Measurements from ENCODE around the gene MEIS3.
"Not testable (repeated sequence)": the region's sequence is repeated elsewhere in the genome, so short reads cannot be mapped to it uniquely, and the experiment has no call there.

The MEIS3 gene

DNA sequence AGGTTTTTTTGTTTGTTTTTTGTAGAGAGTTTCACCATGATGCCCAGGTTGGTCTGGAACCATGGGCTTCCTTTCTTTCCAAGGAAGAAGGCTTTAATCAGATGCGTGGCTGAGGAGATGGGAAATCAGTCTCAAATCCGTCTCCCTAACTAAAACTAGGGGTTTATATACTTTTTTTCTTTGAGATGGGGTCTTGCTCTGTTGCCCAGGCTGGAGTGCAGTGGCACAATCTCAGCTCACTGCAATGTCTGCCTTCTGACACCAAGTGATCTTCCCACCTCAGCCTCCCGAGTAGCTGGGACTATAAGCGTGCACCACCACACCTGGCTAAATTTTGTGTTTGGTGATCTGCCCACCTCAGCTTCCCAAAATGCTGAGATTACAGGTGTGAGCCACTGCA, 34.8 kb downstream of the MEIS3 start:
- DNase-seq (ENCODE audit: low spot score): not testable (repeated sequence)

DNA sequence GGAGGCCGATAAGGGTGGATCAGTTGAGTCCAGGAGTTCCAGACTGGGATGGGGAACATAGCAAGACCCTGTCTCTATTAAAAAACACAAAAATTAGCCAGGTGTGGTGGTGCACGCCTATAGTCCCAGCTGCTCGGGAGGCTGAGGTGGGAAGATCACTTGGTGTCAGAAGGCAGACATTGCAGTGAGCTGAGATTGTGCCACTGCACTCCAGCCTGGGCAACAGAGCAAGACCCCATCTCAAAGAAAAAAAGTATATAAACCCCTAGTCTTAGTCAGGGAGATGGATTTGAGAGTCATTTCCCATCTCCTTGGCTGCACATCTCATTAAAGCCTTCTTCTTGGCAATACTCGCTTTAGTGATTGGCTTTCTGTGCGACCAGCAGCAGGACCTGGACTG, 35.4 kb downstream of the MEIS3 start:
- not testable (repeated sequence) for DNase-seq (ENCODE audit: low spot score)

DNA sequence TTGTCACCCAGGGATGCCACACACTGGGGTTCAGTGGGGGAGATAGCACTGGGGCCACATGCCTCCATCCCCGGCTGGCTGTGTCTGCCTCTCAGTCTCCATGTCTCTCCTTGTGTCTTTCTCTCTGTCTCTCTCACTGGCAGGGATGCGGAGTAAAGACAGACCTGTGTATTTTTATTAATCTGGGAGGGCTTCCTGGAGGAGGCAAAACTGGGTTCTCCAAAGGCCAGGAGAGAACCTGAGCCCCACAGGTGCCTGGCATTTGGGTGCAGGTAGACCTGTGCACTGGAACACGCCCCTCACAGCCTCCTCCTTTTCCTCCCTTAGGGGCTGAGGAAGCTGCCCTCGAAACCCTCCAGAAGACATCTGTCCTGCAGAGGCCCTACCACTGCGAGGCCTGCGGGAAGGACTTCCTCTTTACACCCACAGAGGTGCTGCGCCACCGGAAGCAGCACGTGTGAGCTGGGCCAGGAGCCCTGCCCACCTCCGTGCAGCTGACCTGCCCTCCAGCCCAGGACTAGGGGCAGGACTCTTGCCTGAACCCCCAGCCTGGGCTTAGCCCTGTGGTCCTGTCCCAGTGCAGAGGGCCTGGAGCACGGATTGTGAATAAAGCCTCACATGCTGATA, 37.6 kb downstream of the MEIS3 start:
- DNase-seq (ENCODE audit: low spot score): peak; percentile 10

DNA sequence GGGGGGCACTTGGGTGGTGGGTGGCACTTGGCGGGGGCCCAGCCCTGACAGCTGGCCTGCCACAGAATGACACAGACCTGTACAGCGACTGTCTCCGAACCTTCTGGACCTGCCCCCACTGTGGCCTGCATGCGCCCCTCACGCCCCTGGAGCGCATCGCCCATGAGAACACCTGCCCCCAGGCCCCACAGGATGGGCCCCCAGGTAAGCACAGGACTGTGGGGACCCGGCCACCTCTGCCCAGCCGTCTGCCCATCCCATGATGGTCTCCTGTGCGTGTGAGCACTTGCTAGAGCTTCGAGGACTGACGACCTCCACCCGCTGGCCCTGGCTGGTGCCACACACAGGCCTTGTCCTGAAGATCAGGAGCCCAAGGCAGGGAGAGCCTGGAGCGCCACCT, 38.2 kb downstream of the MEIS3 start:
- DNase-seq (ENCODE audit: low spot score): no peak

DNA sequence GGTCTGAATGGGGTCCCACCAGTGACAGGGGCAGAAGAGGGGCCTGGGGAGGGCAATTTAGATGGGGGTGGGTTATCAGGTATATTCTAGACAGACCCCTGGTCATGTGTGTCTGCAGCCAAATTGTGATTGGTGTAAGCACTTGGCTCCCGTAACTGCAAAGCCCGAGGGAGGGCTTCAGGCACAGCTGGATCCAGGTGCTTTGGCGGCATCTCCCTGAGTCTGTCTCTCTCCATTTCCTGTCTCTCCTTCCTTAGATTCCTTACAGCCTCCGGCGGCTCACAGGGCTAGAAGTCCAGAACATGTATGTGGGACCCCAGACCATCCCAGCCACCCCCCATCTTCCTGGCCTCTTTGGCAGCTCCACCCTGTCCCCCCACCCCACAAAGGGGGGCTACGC, 38.8 kb downstream of the MEIS3 start:
- no peak for DNase-seq (ENCODE audit: low spot score)

DNA sequence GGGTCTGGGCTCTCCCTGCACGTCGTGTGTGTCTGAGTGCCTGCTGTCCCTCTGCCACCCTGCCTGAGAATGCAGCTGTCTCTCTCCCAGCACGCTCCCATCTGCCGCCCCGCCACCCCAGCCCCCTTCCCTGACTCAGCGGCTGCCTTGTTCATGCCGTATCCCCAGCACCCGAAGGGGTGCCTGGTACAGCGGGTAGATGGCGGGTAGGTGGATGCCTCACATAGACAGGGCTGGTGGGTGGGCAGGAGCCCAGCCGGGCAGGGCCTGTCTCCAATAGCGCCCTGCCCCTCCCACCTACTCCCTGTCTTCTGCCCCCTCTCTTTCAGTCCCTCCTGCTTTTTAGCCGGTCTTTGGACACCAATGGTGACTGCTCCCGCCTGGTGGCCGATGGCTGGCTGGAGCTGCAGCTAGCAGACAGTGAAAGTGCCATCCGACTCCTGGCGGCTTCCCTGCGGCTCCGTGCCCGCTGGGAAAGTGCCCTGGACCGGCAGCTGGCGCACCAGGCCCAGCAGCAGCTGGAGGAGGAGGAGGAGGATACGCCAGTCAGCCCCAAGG, 39.9 kb downstream of the MEIS3 start:
- no peak for DNase-seq (ENCODE audit: low spot score)

DNA sequence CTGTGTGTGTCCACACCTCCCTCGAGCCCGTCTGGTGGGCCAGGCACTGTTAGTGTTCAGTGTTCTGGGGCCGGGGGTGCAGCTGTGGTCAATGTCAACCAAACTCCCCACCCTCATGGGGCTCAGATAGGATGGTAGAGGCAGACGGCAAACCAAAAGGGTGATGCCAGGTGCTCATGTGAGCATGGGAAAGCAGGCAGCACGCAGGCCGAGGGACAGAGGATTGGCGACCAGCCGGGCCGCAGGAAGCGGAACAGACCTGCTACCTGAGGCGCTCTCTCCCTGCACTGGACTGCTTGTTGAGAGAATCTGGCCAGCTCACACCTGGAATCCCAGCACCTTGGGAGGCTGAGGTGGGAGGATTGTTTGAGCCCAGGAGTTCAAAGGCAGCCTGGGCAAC, 41.1 kb downstream of the MEIS3 start:
- no peak for DNase-seq (ENCODE audit: low spot score)

DNA sequence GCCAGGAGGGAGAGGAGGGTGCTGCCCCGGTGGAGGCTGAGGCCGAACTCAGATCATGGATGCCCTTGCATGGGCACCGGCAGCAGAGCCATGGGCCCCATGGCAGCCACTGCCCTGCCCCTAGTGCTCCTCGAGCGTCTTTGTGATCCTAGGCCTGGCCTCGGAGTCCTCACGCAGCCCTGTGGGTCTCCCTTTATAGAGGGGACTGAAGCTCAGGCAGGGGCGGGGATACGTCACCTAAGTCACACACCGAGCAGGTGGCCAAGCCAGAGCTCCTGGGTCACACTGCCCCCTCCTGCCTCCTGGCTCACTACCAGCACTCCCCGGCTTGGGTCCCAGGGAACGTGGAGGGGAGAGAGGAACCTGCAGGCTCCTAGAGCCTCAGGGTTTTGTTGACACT, 41.5 kb downstream of the MEIS3 start:
- no peak for DNase-seq (ENCODE audit: low spot score)

DNA sequence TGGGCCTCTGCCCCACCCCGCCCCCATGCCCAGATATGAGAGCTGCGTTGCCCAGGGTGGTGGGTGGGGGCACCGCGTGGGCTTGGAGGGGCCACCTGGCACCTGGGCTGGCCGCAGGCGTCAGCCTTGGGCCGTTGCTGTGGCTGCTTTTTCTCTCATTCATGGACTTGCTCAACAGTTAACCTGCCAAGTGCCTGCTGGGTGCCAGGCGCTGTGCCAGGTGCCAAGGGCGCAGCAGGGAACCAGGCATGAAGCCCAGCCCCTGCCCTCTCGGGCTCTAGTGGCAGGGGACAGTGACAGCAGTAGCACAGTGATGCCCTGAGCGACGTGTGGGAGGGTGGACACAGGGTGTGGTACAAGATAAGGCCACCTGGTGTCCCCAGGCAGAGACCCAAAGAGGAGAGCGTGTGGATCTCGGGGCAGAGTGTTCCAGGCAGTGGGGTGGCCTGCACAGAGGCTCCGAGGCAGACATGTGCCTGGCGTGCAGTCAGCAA, 42.1 kb downstream of the MEIS3 start:
- no peak for DNase-seq (ENCODE audit: low spot score)

DNA sequence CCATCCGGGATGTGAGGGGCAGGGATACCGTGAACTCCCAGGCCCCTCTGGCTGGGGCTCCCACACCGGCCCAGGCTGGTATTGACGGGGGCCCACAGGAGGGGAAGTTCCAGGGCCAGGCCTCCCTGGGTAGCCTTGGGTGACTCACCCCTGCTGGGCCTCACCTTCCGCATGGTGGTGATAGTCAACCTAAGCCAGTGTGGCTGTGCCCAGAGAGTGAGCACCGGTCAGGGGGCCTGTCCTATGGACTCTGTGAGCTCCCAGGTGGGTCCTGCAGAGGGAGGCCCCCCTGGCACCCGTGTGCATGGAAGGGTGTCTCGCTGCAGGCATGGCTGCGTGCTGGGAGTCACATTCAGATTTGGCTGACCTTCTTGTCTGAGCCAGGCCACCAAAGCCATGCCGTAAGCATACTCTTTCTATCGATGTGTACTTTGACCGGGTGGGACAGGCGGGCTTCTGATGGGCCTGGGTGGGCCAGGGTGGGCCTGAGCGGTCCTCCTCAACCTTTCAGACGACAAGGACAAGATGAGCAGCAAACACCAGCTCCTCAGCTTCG, 42.7 kb downstream of the MEIS3 start:
- no peak for DNase-seq (ENCODE audit: low spot score)

DNA sequence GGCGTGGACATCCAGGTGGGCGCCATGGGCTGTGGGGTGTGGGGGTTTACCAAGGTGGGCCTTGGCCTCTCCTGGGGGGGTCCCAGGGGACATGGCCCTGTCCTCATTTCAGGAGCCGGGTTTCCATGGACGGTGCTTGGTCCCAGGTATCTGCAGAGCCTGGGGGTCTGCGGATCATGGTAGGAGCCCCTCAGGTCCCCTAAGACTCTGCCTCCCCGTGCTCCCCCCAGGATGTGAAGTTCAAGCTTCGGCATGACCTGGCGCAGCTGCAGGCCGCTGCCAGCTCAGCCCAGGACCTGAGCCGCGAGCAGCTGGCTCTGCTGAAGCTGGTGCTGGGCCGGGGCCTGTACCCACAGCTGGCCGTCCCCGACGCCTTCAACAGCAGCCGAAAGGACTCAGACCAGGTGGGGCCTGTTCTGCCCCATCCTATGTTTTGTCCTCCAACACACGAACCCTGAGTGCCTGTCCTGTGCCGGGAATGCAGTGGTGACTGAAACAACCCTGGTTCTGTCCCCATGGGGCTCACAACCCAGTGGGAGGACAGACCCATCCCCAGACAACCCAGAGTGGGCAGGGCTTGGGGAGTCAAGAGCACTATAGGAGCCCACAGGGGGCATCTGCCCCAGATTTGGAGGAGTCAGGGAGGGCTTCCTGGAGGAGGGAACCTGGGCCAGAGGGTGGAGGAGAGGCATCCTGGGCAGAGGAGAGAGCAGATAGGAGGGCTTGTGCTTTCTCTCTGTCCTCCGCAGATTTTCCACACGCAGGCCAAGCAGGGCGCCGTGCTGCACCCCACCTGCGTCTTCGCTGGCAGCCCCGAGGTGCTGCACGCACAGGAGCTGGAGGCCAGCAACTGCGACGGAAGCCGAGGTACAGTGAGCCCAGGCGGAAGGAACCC, 43.4 kb downstream of the MEIS3 start:
- DNase-seq (ENCODE audit: low spot score): no peak

DNA sequence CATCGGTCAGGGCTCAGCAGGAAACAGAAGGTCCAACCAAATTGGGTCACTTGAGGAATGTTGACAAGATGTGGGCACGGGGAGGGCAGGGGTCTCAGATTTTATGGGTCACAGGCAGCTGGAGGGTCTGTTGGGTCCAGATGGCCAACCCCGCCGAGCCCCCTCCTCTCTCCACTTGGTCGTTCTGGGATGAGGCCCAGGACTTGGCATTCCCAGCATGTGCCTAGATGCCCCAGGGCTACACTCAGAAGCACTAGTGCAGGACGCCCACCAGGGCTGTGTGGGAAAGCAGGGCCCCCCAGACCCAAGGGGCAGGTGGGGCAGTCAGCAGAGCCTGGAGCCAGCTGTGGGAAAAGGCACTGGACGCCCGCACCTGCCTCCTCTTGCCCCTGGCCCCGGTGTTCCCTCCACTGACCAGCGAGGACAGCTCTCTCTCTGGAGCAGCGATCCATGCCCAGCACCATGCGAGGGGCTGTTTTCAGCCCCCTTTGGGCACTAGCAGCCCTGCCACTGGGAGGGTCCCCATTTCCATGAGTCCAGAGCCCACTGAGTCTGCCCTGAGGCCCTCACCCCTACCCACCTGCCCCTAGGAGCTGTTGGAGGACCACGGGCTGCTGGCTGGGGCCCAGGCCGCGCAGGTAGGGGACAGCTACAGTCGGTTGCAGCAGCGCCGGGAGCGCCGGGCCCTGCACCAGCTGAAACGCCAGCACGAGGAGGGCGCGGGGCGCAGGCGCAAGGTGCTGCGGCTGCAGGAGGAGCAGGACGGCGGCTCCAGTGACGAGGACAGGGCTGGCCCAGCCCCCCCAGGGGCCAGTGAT, 44.2 kb downstream of the MEIS3 start:
- no peak for DNase-seq (ENCODE audit: low spot score)

DNA sequence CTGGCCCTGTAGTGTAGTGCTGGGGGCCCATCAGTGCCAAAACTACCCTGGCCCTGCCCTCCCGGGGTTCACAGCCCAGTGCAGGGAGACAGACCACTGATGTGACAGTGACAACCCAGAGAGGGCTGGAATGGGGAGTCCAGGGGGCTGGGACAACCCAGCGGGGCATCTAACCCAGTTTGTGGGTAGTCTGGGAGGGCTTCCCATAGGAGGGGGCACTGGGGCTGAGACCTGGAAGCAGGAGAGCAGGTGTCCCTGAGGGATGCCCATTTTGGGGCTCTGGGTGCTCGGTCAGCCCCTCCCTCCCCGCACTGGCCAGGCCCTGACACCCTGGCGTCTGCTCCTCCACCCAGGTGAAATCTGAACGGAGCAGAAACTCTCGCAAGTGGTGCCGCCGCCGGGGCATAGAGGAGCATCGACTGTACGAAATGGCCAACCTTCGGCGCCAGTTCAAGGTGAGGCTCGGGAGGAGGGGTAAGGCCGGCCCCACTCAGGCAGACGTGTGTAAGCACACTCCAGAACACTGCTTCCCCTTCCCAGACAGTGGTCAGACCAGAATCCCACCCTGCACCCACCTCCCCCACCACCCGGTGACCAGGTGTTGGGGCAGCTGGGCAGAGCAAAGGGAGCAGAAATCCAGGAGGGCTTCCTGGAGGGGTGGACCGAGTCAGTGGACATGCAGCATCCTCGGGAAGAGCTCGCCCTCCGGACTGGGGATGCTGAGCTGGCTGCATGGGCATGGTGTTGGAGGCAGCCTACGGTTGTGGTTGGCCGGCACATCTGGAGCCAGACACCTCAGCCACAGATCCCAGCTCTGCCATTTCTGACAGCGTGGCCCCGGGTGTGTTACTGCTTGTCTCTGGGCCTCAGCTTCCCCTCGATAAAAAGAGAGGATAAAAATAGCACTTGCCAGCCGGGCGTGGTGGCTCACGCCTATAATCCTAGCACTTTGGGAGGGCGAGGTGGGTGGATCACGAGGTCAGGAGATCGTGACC, 45.8 kb downstream of the MEIS3 start:
- DNase-seq (ENCODE audit: low spot score): no peak

DNA sequence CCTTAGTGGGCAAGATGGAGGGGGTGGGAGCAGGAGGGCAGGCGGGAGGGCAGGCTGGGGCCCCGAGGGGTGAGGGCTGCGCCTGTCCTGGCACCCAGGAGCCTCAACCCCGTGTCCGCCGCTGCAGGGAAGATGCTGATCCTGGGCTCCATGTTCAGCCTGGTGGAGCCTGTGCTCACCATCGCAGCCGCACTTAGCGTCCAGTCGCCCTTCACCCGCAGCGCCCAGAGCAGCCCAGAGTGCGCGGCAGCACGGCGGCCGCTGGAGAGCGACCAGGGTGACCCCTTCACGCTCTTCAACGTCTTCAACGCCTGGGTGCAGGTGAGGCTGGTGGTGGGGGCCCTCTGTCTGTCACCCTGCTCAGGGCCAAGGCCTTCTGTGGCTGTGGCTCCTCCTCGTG, 46.7 kb downstream of the MEIS3 start:
- no peak for DNase-seq (ENCODE audit: low spot score)

DNA sequence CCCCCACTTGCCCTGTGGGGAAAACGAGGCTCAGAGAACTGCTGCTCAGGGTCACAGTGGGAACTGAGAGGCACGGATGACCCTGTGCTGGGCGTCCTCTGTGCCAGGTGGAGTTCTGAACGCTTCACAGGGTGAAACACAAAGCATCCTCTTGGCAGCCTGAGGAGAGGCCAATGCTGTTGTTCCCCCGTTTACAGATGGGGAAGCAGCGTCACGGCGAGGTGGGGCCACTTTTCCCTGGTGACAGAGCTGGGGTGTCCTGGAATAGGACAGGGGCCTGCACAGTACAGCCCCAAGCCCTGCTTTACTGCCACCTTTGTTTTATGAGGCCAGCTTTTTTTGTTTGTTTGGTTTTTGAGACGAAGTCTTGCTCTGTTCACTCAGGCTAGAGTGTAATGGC, 48.1 kb downstream of the MEIS3 start:
- DNase-seq (ENCODE audit: low spot score): no peak

DNA sequence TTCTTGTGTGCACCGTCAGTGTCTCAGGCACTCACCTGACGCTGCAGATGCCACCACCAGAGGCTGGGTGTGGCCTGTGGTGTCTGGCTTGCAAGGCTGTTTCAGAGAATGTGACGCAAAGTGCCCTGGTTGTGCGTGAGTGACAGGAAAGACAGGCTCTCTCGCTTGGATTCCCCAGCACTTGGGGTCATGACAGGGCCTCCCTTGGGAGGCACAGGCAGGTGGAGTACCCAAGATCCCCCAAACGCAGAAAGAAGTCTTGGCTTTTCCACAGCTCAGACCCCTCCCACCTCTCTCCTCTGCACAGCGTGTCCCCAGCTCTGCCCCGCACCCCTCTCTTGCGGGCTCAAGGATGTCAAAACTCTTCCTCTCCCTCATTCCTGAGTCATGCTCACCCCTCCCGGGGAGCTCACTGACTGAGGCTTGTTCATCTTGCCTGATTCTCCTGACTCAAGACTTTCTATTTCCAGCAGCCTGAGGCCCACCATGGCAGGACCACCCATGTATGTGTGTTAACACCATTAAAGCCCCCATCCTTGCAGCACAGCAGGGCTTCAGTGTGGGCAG, 49.2 kb downstream of the MEIS3 start:
- no peak for DNase-seq (ENCODE audit: low spot score)

DNA sequence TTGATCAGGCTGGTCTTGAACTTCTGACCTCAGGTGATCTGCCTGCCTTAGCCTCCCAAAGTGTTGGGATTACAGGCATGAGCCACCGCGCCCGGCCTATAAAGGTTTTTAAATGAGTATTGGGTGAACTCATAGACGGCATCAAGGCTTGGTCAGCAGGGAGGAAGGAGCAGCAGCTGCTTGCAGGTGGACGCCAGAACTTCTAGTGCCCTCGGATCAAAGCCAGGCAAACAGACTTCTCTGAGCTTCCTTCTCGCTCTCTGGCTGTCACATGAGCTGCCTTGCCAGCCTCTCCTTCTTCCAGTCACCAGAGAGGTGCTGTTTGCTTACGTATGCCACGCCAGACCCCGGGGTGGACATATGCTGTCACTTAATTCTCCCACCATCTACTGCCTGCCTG, 53.9 kb downstream of the MEIS3 start:
- DNase-seq (ENCODE audit: low spot score): not testable (repeated sequence)

DNA sequence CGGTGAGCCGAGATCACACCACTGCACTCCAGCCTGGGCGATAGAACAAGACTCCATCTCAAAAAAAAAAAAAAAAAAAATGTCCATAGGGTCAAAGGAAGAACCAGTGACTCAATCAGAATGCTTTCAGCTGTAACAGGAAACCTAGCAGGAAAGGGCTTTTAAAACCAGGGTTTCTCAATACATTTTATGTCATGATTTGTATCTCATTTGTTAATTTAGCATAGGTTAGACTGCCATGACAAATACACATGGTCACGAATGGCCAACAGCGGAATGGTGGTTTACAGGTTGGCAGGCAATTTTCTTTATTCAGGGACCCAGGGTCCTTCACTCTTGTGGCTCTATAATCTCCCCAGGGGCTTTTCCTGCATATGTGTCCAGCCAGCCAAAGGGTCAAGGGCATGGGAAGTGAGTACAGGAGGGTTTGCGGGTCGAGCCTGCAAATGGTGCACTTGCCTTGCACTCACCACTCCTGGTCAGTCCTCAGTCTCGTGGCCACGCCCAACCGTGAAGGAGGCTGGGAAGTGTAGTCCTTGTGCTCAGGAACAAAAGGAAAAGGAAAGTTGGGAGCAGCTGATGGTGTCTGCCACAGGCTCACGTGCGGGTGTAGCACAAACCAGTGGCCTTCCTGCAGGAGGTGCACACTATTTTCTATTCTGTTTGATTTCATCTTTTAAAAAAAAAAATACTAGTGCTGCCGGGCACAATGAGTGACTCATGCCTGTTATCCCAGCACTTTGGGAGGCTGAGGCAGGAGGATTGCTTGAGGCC, 55.4 kb downstream of the MEIS3 start:
- DNase-seq (ENCODE audit: low spot score): no peak

DNA sequence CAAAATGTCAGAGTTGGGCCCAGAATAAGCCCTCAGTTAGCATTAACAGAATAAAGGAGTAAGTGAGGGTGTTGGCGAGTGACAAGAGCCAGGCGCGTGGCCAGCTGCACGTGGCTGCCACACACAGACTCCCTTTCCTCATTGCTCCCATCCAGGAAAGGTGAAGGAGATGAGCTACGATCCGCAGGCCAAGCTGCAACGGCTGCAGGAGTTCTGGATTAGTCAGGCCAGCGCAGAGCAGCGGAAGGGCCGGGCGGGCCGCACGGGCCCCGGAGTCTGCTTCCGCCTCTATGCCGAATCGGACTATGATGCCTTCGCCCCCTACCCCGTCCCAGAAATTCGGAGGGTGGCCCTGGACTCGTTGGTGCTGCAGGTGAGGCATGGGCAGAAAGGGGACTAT, 57.0 kb downstream of the MEIS3 start:
- no peak for DNase-seq (ENCODE audit: low spot score)

DNA sequence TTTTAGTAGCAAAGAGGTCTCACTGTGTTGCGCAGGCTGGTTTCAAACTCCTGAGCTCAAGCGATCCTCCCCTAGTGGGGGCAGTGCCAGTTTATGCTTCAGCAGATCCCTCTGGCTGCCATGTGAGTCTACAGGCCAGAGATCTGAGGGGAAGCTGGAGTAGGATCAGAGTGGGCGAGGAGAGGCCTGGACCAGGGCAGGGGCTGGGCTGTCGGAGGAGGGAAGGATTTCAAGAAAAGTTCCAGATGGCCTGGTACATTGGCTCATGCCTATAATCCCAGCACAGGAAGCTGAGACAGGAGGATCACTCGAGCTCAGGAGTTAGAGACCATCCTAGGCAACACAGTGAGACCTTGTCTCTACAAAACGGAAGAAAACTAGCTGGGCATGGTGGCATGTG, 60.4 kb downstream of the MEIS3 start:
- DNase-seq (ENCODE audit: low spot score): no peak
